WI38 (cell line): ENCODE results near the gene OSBPL1A.

Experiments
- H3K4me3 ChIP-seq: 2 replicates; pipeline ENCODE4 v1.5.1; 2011; ENCODE audit warnings: low read depth, mild to moderate bottlenecking, control low read depth, low read length
- CTCF ChIP-seq: IDR thresholded peaks from 2 replicates; pipeline ENCODE4 v1.5.1; 2012; ENCODE audit warnings: low read depth, mild to moderate bottlenecking, control low read depth, low read length

The OSBPL1A gene

GRCh38 chr18:24317370-24317769, 80.3 kb downstream of the OSBPL1A start:
- H3K4me3 ChIP-seq = no peak overlapping the region
- TF ChIP-seq CTCF = no peak

GRCh38 chr18:24315170-24315569, 82.5 kb downstream of the OSBPL1A start:
- H3K4me3 ChIP-seq = no peak overlapping the region
- TF ChIP-seq CTCF = no peak

- no peak overlapping the region for H3K4me3 ChIP-seq
- TF ChIP-seq CTCF = no peak
These were observed 91.4 kb downstream of the OSBPL1A start for GRCh38 chr18:24306201-24306600.

GRCh38 chr18:24300703-24301102, 96.9 kb downstream of the OSBPL1A start:
- H3K4me3 ChIP-seq = no peak overlapping the region
- TF ChIP-seq CTCF = no peak

- no peak overlapping the region for H3K4me3 ChIP-seq
- no peak for TF ChIP-seq CTCF
These were observed 101.3 kb downstream of the OSBPL1A start for GRCh38 chr18:24296276-24296675.

- H3K4me3 ChIP-seq = no peak overlapping the region
- no peak for TF ChIP-seq CTCF
These were observed 104.4 kb downstream of the OSBPL1A start for GRCh38 chr18:24293254-24293653.

- no peak overlapping the region for H3K4me3 ChIP-seq
- no peak for TF ChIP-seq CTCF
These were observed 119.0 kb downstream of the OSBPL1A start for GRCh38 chr18:24278591-24278990.
